BE2C (cell line): ENCODE measurements around the gene SUPT3H.

Source experiments
- DNase-seq: peaks from one replicate; pipeline ENCODE4 v3.0.0-alpha.2; 2020
- H3K27me3 ChIP-seq: fragments of 250-450 bp; sonication (Bioruptor Pico); 2 replicates; pipeline ENCODE4 v1.5.1; 2020; ENCODE audit warnings: mild to moderate bottlenecking
- H3K36me3 ChIP-seq: fragments of 250-450 bp; sonication (Bioruptor Pico); 2 replicates; pipeline ENCODE4 v1.5.1; 2020; ENCODE audit warnings: mild to moderate bottlenecking
- H3K4me1 ChIP-seq: fragments of 250-450 bp; sonication (Bioruptor Pico); 2 replicates; pipeline ENCODE4 v1.5.1; 2020
- H3K4me3 ChIP-seq: 2 replicates; pipeline ENCODE4 v1.5.1; 2011; ENCODE audit warnings: low read depth, low read length
- H3K9me3 ChIP-seq: fragments of 250-450 bp; sonication (Bioruptor Pico); 2 replicates; pipeline ENCODE4 v1.5.1; 2020
- TF ChIP-seq, protein P1 (sequence below): IDR thresholded peaks from 2 replicates; pipeline ENCODE4 v1.5.1; 2012; ENCODE audit warnings: mild to moderate bottlenecking, low read depth, low read length

The SUPT3H gene

DNA sequence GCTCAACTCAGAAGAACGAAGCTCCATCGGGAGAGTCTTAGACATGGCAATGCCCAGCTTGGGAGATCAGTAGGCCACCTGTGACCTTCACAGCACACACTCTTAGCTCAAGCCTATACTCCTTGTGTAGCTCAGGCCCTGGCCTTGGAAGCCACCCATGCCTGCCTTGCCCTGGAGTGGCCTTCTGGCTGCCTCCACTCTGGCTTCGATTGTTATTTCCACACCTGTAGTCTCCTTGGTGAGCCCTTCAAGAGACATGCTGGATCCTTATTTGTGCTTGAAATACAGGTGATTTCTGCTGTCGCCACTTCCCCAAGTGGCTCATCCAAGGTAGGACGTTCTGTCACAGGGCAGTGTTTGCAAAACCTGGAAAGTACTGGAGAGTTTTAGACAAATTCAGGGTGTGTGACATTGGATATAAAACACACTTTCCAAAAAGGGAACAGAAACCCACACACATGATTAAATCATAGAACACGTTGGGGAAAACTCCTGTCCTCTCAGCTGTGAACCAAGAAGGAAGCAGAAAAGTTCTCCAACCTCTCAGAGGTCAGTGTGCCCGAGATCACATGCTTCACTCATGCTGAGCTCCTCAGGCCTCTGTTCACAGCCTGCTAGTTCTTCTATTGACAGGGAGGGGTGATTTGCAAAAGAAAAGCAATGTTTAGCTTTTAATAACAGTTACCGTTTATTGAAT is 598.5 kb downstream of the SUPT3H start:
- H3K27me3 ChIP-seq, result no peaks in the 10 kb centered on the region
- no peaks in the 10 kb centered on the region for H3K36me3 ChIP-seq
- H3K9me3 ChIP-seq, result no peaks in the 10 kb centered on the region
- TF ChIP-seq, protein P1, sequence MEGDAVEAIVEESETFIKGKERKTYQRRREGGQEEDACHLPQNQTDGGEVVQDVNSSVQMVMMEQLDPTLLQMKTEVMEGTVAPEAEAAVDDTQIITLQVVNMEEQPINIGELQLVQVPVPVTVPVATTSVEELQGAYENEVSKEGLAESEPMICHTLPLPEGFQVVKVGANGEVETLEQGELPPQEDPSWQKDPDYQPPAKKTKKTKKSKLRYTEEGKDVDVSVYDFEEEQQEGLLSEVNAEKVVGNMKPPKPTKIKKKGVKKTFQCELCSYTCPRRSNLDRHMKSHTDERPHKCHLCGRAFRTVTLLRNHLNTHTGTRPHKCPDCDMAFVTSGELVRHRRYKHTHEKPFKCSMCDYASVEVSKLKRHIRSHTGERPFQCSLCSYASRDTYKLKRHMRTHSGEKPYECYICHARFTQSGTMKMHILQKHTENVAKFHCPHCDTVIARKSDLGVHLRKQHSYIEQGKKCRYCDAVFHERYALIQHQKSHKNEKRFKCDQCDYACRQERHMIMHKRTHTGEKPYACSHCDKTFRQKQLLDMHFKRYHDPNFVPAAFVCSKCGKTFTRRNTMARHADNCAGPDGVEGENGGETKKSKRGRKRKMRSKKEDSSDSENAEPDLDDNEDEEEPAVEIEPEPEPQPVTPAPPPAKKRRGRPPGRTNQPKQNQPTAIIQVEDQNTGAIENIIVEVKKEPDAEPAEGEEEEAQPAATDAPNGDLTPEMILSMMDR, result no peak
- no peaks in the 10 kb centered on the region for H3K4me1 ChIP-seq
- no peak overlapping the region for H3K4me3 ChIP-seq
- DNase-seq, result no peak
